Neural progenitor cell (in vitro differentiated cells): Measurements from ENCODE around the gene OLIG2. TPM values are rescaled to one million over a fixed set of nuclear protein-coding genes. Genes with fewer than 3 reads are reported as not detected.

ENCODE experiments used
- DNase-seq: peaks from one replicate; pipeline ENCODE4 v3.0.0-alpha.2; 2016; ENCODE audit warnings: low spot score
- H2AFZ ChIP-seq: fragments of 200-600 bp; sonication (generic); replicated peaks from 2 replicates; pipeline ENCODE4 v1.6.1; 2016; ENCODE audit warnings: antibody characterized with exemption
- H3F3A ChIP-seq: fragments of 200-600 bp; sonication (generic); 2 replicates; pipeline ENCODE4 v1.6.1; 2016; ENCODE audit warnings: antibody characterized with exemption, low read depth
- H3K27ac ChIP-seq: fragments of 200-600 bp; sonication (generic); 2 replicates; pipeline ENCODE4 v1.5.1; 2016; ENCODE audit warnings: mild to moderate bottlenecking
- H3K27me3 ChIP-seq: fragments of 200-600 bp; sonication (generic); 2 replicates; pipeline ENCODE4 v1.6.1; 2016; ENCODE audit warnings: mild to moderate bottlenecking, moderate library complexity
- H3K36me3 ChIP-seq: fragments of 200-600 bp; sonication (generic); 2 replicates; pipeline ENCODE4 v1.5.1; 2016
- H3K4me1 ChIP-seq: fragments of 200-600 bp; sonication (generic); 2 replicates; pipeline ENCODE4 v1.6.1; 2016; ENCODE audit warnings: mixed run types
- H3K4me2 ChIP-seq: fragments of 200-600 bp; sonication (generic); 2 replicates; pipeline ENCODE4 v1.6.1; 2016
- H3K4me3 ChIP-seq: fragments of 200-600 bp; sonication (generic); 2 replicates; pipeline ENCODE4 v1.5.1; 2016
- H3K79me2 ChIP-seq: fragments of 200-600 bp; sonication (generic); 2 replicates; pipeline ENCODE4 v1.6.1; 2016; ENCODE audit warnings: low read depth
- H3K9ac ChIP-seq: fragments of 200-600 bp; sonication (generic); 2 replicates; pipeline ENCODE4 v1.6.1; 2016
- H3K9me3 ChIP-seq: fragments of 200-600 bp; sonication (generic); 2 replicates; pipeline ENCODE4 v1.5.1; 2016; ENCODE audit warnings: low read depth
- H4K20me1 ChIP-seq: fragments of 200-600 bp; sonication (generic); 2 replicates; pipeline ENCODE4 v1.6.1; 2016; ENCODE audit warnings: low read depth
- H3K27ac Mint-ChIP-seq: 3 replicates; pipeline ENCODE4 v1.8.0; 2021; ENCODE audit warnings: mixed read lengths
- H3K27me3 Mint-ChIP-seq: 2 replicates; pipeline ENCODE4 v1.8.0; 2022; ENCODE audit warnings: low read depth, mild to moderate bottlenecking, inconsistent platforms, moderate library complexity, mixed read lengths; ENCODE audit not compliant: insufficient read depth
- H3K36me3 Mint-ChIP-seq: 3 replicates; pipeline ENCODE4 v1.8.0; 2021; ENCODE audit warnings: mixed read lengths
- H3K4me1 Mint-ChIP-seq: 3 replicates; pipeline ENCODE4 v1.8.0; 2021; ENCODE audit warnings: mixed read lengths
- H3K4me3 Mint-ChIP-seq: 3 replicates; pipeline ENCODE4 v1.8.0; 2021; ENCODE audit warnings: mild to moderate bottlenecking, moderate library complexity, mixed read lengths
- H3K9me3 Mint-ChIP-seq: 3 replicates; pipeline ENCODE4 v1.8.0; 2020; ENCODE audit warnings: mixed read lengths
- CTCF ChIP-seq: fragments of 200-600 bp; sonication (generic); IDR thresholded peaks from 2 replicates; pipeline ENCODE4 v1.5.1; 2017; ENCODE audit warnings: antibody characterized with exemption, mild to moderate bottlenecking
- EZH2 ChIP-seq: fragments of 200-600 bp; sonication (generic); IDR thresholded peaks from 2 replicates; pipeline ENCODE4 v1.6.1; 2017; ENCODE audit warnings: antibody characterized with exemption, mild to moderate bottlenecking, moderate library complexity
- EZH2phosphoT487 ChIP-seq: fragments of 200-600 bp; sonication (generic); IDR thresholded peaks from 2 replicates; pipeline ENCODE4 v1.6.1; 2017; ENCODE audit warnings: antibody characterized with exemption
- total RNA-seq: library from RNA; depleted of rRNA; stranded (reverse); fragments of >200 nt; gene quantifications from 2 replicates; pipeline ENCODE4 v1.2.3, GENCODE V29; 2015; ENCODE audit warnings: low replicate concordance

Gene OLIG2
- total RNA-seq, 1 donor from 2014 or later, result not detected

- Mint-ChIP-seq H3K4me1 (peaks cover 14% of the 10 kb centered on the region), H3K36me3 (no peaks in the 10 kb centered on the region), H3K9me3 (peaks cover 2% of the 10 kb centered on the region), H3K27me3 (peaks cover 17% of the 10 kb centered on the region), H3K27ac (peak overlapping the region; percentile 22), H3K4me3 (no peak overlapping the region)
- Histone ChIP-seq H2AFZ (no peak overlapping the region), H3K36me3 (no peaks in the 10 kb centered on the region), H3K4me2 (no peak overlapping the region), H3K4me1 (no peaks in the 10 kb centered on the region), H3K27ac (no peak overlapping the region), H3F3A (no peaks in the 10 kb centered on the region), H3K9me3 (no peaks in the 10 kb centered on the region), H3K4me3 (no peak overlapping the region), H4K20me1 (peaks cover 4% of the 10 kb centered on the region), H3K79me2 (no peaks in the 10 kb centered on the region), H3K27me3 (peaks cover 96% of the 10 kb centered on the region), H3K9ac (no peak overlapping the region)
- peak; percentile 52 for DNase-seq
- TF ChIP-seq EZH2 (no peak), CTCF (no peak), EZH2phosphoT487 (no peak)
These were observed 13.8 kb downstream of the OLIG2 start for GRCh38 chr21:33039536-33039935.

- no peak for DNase-seq
- TF ChIP-seq EZH2, result no peak
- no peak for TF ChIP-seq CTCF
- no peak for TF ChIP-seq EZH2phosphoT487
- H3K9me3 ChIP-seq, result no peaks in the 10 kb centered on the region
- Mint-ChIP-seq H3K27ac (no peak overlapping the region), H3K4me1 (peaks cover 10% of the 10 kb centered on the region), H3K4me3 (no peak overlapping the region), H3K9me3 (peaks cover 2% of the 10 kb centered on the region), H3K27me3 (peaks cover 13% of the 10 kb centered on the region), H3K36me3 (no peaks in the 10 kb centered on the region)
- no peak overlapping the region for H3K4me3 ChIP-seq
- no peak overlapping the region for H3K4me2 ChIP-seq
- no peaks in the 10 kb centered on the region for H3K36me3 ChIP-seq
- H2AFZ ChIP-seq, result no peak overlapping the region
- no peaks in the 10 kb centered on the region for H3K4me1 ChIP-seq
- H3K27me3 ChIP-seq, result peaks cover 96% of the 10 kb centered on the region
- H3K9ac ChIP-seq, result no peak overlapping the region
- no peaks in the 10 kb centered on the region for H3F3A ChIP-seq
- no peaks in the 10 kb centered on the region for H3K79me2 ChIP-seq
- no peaks in the 10 kb centered on the region for H4K20me1 ChIP-seq
- H3K27ac ChIP-seq, result no peak overlapping the region
These were observed 14.5 kb downstream of the OLIG2 start for GRCh38 chr21:33040215-33040614.

- H3K27ac Mint-ChIP-seq, result no peak overlapping the region
- no peak overlapping the region for H2AFZ ChIP-seq
- H3F3A ChIP-seq, result no peaks in the 10 kb centered on the region
- peaks cover 93% of the 10 kb centered on the region for H3K27me3 ChIP-seq
- H3K4me3 ChIP-seq, result no peak overlapping the region
- no peaks in the 10 kb centered on the region for H3K4me1 ChIP-seq
- no peak overlapping the region for H3K4me2 ChIP-seq
- peaks cover 6% of the 10 kb centered on the region for H3K4me1 Mint-ChIP-seq
- H3K9ac ChIP-seq, result no peak overlapping the region
- H3K27ac ChIP-seq, result no peak overlapping the region
- TF ChIP-seq EZH2 (no peak), EZH2phosphoT487 (no peak), CTCF (no peak)
- no peaks in the 10 kb centered on the region for H3K36me3 ChIP-seq
- no peak overlapping the region for H3K4me3 Mint-ChIP-seq
- no peaks in the 10 kb centered on the region for H3K36me3 Mint-ChIP-seq
- H3K9me3 ChIP-seq, result no peaks in the 10 kb centered on the region
- H3K79me2 ChIP-seq, result no peaks in the 10 kb centered on the region
- DNase-seq, result no peak
- H4K20me1 ChIP-seq, result no peaks in the 10 kb centered on the region
- peaks cover 9% of the 10 kb centered on the region for H3K27me3 Mint-ChIP-seq
- peaks cover 2% of the 10 kb centered on the region for H3K9me3 Mint-ChIP-seq
These were observed 16.2 kb downstream of the OLIG2 start for GRCh38 chr21:33041981-33042380.
